ENCODE data around the gene SSUH2. TPM values are rescaled to one million over a fixed set of nuclear protein-coding genes. Genes with fewer than 3 reads are reported as not detected.
"Not testable (repeated sequence)": the region's sequence is repeated elsewhere in the genome, so short reads cannot be mapped to it uniquely, and the experiment has no call there.

SSUH2 gene
- polyA plus RNA-seq, 4 donors = 3.9 to 4.5 (median 4.1) TPM

GRCh38 chr3:8593021-8593827 lies 51.4 kb downstream of the SSUH2 start:
- no peak for DNase-seq (ENCODE audit: low read depth in 4 of 4, low spot score in 3 of 4)

DNA sequence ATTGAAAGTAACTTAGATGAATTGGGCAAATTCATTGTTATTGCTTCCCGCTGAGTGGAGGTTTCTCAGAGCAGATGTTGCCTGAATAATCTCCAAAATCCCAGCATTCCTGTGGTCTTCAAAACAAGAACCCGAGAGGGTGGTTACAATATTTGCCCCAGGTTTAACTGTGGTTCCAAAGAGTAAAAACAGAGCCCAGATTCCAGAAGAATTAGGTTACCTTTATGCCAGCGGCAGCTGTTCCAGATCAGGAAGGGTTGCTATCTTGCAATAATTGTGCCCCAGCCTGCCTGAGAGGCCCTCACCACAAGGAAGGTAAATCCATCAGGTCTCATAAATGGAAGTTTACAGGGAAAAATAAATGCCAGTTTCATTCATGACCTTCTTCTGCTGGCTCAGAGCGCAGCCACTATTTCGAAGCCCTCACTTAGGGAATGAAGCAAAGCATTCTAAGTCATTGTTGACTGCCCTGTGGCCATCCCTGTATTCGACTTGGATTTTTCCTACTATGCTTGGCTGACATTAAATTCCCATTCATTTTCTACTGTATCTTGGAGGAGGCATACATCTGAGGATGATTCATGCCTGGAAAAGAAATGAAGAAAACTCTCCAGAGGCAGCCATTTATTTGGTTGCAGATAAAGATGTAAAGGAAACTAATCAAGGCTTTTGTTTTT lies 54.6 kb downstream of the SSUH2 start:
- no peak for DNase-seq (ENCODE audit: low read depth in 4 of 4, low spot score in 3 of 4)

DNA sequence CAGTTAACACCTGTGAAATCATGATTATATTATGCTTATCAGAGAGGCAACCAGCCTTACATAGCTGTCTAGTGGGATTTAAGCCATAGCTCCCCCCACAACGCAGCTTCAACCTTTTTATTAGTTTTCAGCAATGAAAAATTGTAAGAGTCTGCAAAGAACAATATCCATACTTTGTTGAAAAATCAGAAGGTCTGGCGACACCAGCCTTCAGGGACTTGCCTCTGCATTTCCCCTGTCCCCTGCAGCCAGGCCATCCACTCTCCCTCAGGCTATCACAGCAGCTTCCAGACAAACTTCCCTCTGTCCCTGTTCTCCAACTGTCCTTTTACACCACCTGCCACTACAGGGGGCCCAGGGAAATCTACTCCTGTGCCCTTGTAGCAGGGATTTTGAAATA lies 59.9 kb downstream of the SSUH2 start:
- DNase-seq (ENCODE audit: low read depth in 4 of 4, low spot score in 3 of 4) = no peak

- no peak for DNase-seq (ENCODE audit: low read depth in 4 of 4, low spot score in 3 of 4)
Observed at GRCh38 chr3:8581806-8582445, 62.7 kb downstream of the SSUH2 start.

DNA sequence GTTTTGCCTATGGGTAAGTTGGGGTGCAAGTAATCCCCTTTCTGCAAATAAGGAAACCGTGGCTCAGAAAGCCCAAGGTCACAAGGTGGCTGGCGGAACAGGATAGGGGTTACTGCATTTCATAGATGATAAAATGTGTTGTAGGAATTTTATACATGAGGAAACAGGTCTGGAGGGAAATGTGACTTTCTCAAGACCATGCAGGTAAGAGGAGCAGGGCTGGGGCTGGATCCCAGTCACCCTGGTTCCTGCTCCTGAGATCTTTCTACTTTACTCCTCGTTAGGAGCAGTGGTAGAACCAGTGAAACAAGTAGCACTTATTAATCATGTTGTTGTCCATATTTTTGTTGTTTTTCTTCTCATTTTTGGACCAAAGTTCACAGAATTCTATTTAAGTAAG lies 63.2 kb downstream of the SSUH2 start:
- DNase-seq (ENCODE audit: low read depth in 4 of 4, low spot score in 3 of 4) = no peak

- DNase-seq (ENCODE audit: low read depth in 4 of 4, low spot score in 3 of 4) = not testable (repeated sequence)
Observed at GRCh38 chr3:8580434-8580833, 64.2 kb downstream of the SSUH2 start.

- DNase-seq (ENCODE audit: low read depth in 4 of 4, low spot score in 3 of 4) = no peak
Observed at GRCh38 chr3:8579943-8580342, 64.7 kb downstream of the SSUH2 start.

DNA sequence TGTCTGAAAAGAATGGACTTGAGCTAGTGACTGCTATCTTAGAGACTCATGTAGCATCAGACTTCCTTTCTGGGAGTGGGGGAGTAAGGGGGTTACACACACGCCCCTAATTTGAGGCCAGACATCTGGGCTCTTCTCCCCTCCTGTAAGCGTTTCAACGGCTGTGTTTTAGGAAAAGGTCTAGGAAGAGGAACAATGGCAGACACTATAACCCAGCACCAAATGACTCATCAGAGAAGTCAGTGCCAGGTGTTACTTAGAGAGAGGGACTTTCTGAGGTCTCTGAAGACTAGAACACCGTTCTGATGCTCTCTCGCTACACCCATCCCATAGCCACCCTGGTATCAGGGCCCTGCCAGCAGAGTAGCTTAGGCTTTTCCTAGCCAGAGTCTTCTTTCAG lies 65.5 kb downstream of the SSUH2 start:
- no peak for DNase-seq (ENCODE audit: low read depth in 4 of 4, low spot score in 3 of 4)

GRCh38 chr3:8578282-8578681 lies 66.3 kb downstream of the SSUH2 start:
- DNase-seq (ENCODE audit: low read depth in 4 of 4, low spot score in 3 of 4) = no peak

- no peak for DNase-seq (ENCODE audit: low read depth in 4 of 4, low spot score in 3 of 4)
Observed at GRCh38 chr3:8576841-8577571, 67.6 kb downstream of the SSUH2 start.

DNA sequence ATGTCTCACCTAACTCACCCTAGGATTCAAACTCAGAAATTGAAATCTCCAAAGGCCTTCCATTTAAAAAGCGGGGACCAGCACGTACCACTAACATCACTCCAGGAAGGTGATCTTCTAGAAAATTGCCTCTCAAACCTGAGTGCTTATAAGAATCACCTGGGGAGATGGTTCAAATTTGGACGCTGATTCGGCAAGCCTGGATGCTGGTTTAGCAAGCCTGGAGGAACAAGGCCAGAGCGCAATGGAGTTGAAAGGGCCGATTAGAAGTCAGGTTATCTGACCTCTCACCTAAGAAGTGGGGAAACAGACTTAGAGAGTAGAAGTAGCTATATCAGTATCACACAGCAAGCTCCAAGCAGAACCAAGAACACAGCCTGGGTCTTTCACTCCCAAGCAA lies 68.2 kb downstream of the SSUH2 start:
- no peak for DNase-seq (ENCODE audit: low read depth in 4 of 4, low spot score in 3 of 4)

DNA sequence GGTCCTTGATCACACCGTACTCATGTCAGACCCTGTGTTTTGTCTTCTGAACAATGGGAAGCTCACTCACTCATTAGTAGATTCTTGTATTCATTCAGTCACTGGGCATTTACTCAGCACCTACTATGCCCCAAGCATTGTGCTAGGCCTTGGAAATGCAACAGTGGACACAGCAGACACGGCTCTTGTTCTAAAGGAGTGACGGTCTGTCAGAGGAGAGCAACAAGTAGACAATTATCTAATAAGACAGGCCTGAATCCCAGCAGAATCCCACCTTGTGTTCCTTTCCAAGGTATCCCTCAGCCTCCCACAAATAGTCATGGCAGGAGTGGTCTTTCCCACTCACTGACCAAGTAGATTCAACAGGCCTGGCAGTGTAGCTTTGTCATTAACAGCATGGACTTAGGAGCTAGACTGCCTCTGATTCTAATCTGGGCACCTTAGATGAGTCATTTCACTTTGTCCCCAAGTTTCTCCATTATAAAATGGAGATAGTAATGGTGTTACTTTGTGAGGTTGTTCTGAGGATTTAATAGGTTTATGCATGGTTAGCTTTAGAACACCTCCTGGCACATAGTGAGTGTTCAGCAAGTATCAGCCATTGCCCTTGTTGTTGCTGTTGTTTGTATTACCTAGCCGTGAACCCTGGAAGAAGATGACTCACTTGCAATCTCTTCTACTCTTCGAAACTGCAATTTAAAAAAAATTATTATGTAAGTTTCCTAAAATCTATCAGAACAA lies 69.1 kb downstream of the SSUH2 start:
- DNase-seq (ENCODE audit: low read depth in 4 of 4, low spot score in 3 of 4) = no peak

DNA sequence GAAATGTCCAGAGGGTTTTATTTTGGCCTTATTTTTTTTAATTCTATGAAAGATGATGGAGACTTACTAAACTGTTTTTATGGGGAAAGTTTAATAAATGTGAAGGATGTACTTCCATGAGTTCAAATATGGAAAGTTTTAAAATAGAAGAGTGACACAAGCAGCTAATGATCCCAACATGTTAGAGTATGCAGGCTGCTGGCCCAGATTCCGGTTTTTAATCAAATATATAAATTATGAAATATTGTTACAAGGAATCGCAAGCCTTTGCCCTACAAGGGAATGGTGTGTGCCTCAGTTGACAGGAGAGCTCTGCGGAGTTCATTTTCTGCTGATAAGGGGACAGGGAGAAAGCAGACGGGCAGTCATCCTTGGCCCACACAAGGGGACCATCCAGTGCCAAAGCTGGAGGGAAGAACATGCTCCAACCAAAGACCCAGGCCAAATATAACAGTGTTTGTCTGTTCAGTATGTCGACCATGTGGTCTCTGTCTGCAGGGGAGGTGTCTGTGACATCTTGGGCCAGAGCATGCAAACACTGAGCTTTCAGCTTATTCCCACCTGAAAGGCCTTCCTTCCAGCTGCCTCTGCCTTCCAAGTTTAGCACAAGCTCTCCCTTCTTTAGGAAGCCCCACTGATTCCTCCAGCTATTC lies 69.8 kb downstream of the SSUH2 start:
- DNase-seq (ENCODE audit: low read depth in 4 of 4, low spot score in 3 of 4) = no peak

DNA sequence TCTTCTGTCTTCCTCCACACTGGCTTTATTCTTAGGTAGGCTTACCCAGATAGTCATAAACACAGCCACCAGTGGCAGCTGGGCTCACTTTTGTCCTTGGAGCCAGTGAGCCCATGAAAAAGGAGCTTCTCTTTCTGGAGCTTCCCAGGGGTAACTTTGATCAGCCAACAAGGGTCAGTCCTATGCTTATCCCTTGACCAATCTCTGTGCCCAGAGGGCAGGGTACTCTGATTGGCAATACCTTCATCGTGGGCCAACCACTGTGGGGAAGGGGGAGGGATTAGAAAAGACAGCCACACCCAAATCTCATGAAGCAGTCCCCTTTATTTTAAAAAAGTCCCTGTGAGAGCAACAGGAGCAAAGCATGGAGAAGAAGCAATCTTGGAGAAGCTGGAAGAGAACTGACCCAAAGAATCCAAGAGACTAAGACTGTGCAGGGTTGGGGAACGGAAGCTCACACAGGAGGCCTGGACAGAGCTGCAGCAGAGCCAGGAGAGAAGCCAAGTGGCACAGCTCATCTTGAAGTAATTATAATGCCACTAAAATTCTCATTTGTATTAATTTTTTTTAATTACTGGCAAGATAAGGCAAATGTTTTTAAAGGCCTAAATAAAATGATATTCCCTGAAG lies 70.4 kb downstream of the SSUH2 start:
- no peak for DNase-seq (ENCODE audit: low read depth in 4 of 4, low spot score in 3 of 4)

DNA sequence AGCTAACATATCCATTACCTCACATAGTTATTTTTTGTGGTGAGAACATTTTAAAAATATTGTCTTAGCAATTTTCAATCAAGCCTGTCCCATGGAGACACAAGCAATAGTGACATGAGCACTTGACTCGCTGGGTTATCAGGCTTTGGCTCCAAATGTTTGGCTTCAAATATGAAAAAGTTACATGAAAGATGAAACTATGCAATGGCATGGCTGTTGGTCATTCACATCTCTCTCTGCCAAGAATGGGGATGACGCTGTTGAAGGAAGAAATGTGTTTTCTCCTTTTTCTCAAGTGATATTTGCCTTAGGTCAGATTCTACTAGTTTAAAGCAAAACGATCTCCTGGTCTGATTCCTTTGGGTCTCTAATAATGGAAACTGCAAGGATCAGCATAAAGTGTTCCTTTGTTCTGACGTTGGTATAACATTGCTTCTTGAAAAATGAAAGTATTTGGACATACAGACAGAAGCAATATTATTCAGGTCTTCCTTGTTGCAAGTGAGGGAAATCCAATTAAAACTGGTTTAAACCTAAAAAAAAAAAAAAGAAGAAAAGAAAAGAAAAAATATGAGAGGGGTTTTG lies 71.2 kb downstream of the SSUH2 start:
- no peak for DNase-seq (ENCODE audit: low read depth in 4 of 4, low spot score in 3 of 4)

- no peak for DNase-seq (ENCODE audit: low read depth in 4 of 4, low spot score in 3 of 4)
Observed at GRCh38 chr3:8571256-8571655, 73.3 kb downstream of the SSUH2 start.

All from right renal pelvis (tissue), 4 donors.